NCI-H146 (cell line): ENCODE results near the gene BAD.
"Not testable (repeated sequence)": the region's sequence is repeated elsewhere in the genome, so short reads cannot be mapped to it uniquely, and the experiment has no call there.

Experiments
- DNase-seq: peaks from one replicate; lab custom pipeline; 2025; lab: John Stamatoyannopoulos, UW

Gene BAD

GRCh38 chr11:64284048-64284961 is at the start of gene BAD:
TSS of gene BAD (minus strand) at chr11:64284665. CDS start at chr11:64284368, 297 bp downstream.
- DNase-seq: peak; percentile 93

GRCh38 chr11:64333556-64333955 is 49.1 kb upstream of the BAD start:
- no peak for DNase-seq

- DNase-seq: no peak
Observed at GRCh38 chr11:64331569-64332371, 47.3 kb upstream of the BAD start.

- DNase-seq: no peak
Observed at GRCh38 chr11:64330888-64331287, 46.4 kb upstream of the BAD start.

GRCh38 chr11:64327993-64328392 is 43.5 kb upstream of the BAD start:
- no peak for DNase-seq

GRCh38 chr11:64327375-64327774 is 42.9 kb upstream of the BAD start:
- DNase-seq: no peak

GRCh38 chr11:64324692-64325469 is 40.4 kb upstream of the BAD start:
- DNase-seq: no peak

GRCh38 chr11:64323984-64324383 is 39.5 kb upstream of the BAD start:
- not testable (repeated sequence) for DNase-seq

- DNase-seq: no peak
Observed at GRCh38 chr11:64323373-64323772, 38.9 kb upstream of the BAD start.

GRCh38 chr11:64322925-64323260 is 38.4 kb upstream of the BAD start:
- DNase-seq: no peak

- DNase-seq: no peak
Observed at GRCh38 chr11:64321533-64321932, 37.1 kb upstream of the BAD start.

GRCh38 chr11:64321026-64321425 is 36.6 kb upstream of the BAD start:
- DNase-seq: no peak

GRCh38 chr11:64320556-64320955 is 36.1 kb upstream of the BAD start:
- no peak for DNase-seq

- peak; percentile 10 for DNase-seq
Observed at GRCh38 chr11:64318766-64319761, 34.6 kb upstream of the BAD start.

- peak; percentile 96 for DNase-seq
Observed at GRCh38 chr11:64317961-64318765, 33.7 kb upstream of the BAD start, which contains the start of gene PRDX5. TSS of gene PRDX5 (plus strand) at chr11:64318121. CDS start at chr11:64318216, 95 bp downstream.

GRCh38 chr11:64317325-64317960 is 33.0 kb upstream of the BAD start, which contains the start of gene TRMT112:
TSS of gene TRMT112 (minus strand) at chr11:64317559. CDS start at chr11:64317526, 33 bp downstream.
- peak; percentile 98 for DNase-seq

GRCh38 chr11:64316672-64317324 is 32.3 kb upstream of the BAD start:
- peak; percentile 69 for DNase-seq

- not testable (repeated sequence) for DNase-seq
Observed at GRCh38 chr11:64315667-64316526, 31.4 kb upstream of the BAD start.
